BLaER1 (cell line): ENCODE results near the gene PRAMEF15.
"Not testable (repeated sequence)": the region's sequence is repeated elsewhere in the genome, so short reads cannot be mapped to it uniquely, and the experiment has no call there.

ENCODE experiments used
- H3K27ac ChIP-seq: shearing (Covaris generic); formaldehyde crosslinking; 2 replicates; pipeline ENCODE4 v1.8.1; 2022
- H3K27me3 ChIP-seq: shearing (Covaris generic); formaldehyde crosslinking; 2 replicates; pipeline ENCODE4 v1.8.1; 2022
- H3K36me3 ChIP-seq: shearing (Covaris generic); formaldehyde crosslinking; 2 replicates; pipeline ENCODE4 v1.8.1; 2022
- H3K4me1 ChIP-seq: shearing (Covaris generic); formaldehyde crosslinking; 2 replicates; pipeline ENCODE4 v1.8.1; 2022
- H3K4me2 ChIP-seq: shearing (Covaris generic); formaldehyde crosslinking; 2 replicates; pipeline ENCODE4 v1.8.1; 2022
- H3K4me3 ChIP-seq: shearing (Covaris generic); formaldehyde crosslinking; 2 replicates; pipeline ENCODE4 v1.8.1; 2022
- H3K9ac ChIP-seq: shearing (Covaris generic); formaldehyde crosslinking; 2 replicates; pipeline ENCODE4 v1.8.1; 2022
- H3K9me3 ChIP-seq: shearing (Covaris generic); formaldehyde crosslinking; 2 replicates; pipeline ENCODE4 v1.8.1; 2022
- H4K20me1 ChIP-seq: shearing (Covaris generic); formaldehyde crosslinking; 2 replicates; pipeline ENCODE4 v1.8.1; 2022

PRAMEF15 gene

DNA sequence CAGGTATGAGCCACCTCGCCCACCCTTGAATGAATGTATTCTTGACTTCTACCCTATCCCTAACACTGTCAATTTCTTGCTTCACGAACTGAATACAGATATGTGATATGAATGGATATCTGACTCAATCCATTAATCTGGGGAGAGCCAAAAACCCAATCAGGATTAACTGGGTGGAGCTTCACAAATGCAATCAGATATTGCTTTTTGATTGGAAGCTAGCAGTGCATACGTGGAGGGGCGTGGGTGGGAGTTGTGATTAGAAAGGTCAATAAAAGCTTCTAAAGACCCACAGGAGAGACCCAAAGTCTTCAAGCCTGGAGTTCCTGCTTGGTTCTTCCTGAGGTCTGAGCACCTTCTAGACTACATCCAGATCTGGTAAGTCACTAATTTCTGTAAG, at the start of gene PRAMEF15:
PRAMEF15 (plus strand) TSS at position 301 of the 400 bp plus-strand sequence. CDS start 2,827 bp downstream, outside the sequence.
- H3K4me3 ChIP-seq, H3K9me3 ChIP-seq, H4K20me1 ChIP-seq: not testable (repeated sequence)

DNA sequence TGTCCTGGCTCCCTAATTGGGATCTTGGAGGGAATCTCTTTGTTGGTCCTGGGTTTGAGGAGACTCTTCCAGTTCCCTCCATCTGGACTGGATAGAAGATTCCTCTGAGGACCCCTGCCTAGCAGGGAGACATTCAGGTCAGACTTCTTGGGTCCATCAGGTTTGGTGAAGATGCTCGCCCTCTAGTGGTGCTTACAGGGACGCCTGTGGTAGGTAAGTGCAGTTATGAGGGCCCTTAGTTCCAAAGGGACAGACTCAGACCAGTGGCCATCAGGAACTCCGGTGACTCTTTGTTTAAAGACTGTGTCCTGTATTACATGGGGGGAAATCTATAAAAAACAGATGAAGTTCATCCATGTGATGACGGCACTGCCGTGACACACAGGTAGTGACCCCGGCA, 38.4 kb upstream of the PRAMEF15 start:
- H3K27me3 ChIP-seq, H3K9ac ChIP-seq, H3K36me3 ChIP-seq, H4K20me1 ChIP-seq, H3K4me3 ChIP-seq, H3K9me3 ChIP-seq, H3K27ac ChIP-seq, H3K4me1 ChIP-seq, H3K4me2 ChIP-seq: not testable (repeated sequence)

More for the DNA sequence above, at the start of gene PRAMEF15:
- H3K27me3 ChIP-seq, H3K36me3 ChIP-seq, H3K4me2 ChIP-seq, H3K9ac ChIP-seq, H3K4me1 ChIP-seq, H3K27ac ChIP-seq: not testable (repeated sequence)

DNA sequence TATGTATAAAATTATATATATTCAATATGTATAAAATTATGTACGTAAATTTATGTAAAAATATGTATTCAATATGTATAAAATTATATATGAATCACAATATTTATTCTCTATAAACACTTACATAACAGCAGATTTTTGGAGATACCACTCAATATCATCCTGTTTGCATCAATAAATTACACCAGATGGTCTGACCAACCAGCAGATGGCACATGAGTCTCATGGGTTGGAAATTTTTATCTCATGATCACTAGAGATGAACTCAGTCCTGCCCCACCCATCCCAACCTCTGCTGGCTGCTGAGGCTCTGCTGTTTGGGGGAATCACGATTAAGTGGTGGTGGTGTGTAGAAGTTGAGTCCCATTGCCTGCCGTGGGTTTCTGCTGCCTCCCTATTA, 35.8 kb upstream of the PRAMEF15 start:
- not testable (repeated sequence) for H3K9me3 ChIP-seq, H3K4me3 ChIP-seq, H3K27me3 ChIP-seq, H3K36me3 ChIP-seq, H3K27ac ChIP-seq, H3K4me1 ChIP-seq, H3K4me2 ChIP-seq, H3K9ac ChIP-seq, H4K20me1 ChIP-seq

DNA sequence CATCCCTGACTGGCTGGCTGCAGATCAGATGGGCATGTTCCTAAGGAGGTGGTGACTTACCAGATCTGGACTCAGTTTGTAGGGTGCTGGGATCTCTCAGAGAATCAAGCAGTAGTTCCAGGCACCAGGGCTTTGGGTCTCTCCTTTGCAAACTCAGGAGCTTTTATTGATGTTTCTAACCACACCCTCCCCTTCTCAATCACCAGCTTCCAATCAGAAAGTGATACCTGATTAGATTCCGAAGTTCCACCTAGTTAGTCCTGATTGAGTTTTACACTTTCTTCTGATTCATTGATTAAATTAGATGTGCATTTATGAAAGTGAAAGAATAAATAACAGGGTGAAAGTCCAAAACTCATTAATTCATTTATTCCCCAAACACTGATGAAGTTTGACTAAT, 30.3 kb upstream of the PRAMEF15 start, which contains the start of gene PRAMEF8:
PRAMEF8 (minus strand) TSS at position 101 of the 400 bp plus-strand sequence. CDS start 1,046 bp downstream, outside the sequence.
- not testable (repeated sequence) for H3K4me2 ChIP-seq, H3K27ac ChIP-seq, H3K4me3 ChIP-seq, H3K36me3 ChIP-seq, H3K4me1 ChIP-seq, H4K20me1 ChIP-seq, H3K27me3 ChIP-seq, H3K9me3 ChIP-seq, H3K9ac ChIP-seq

DNA sequence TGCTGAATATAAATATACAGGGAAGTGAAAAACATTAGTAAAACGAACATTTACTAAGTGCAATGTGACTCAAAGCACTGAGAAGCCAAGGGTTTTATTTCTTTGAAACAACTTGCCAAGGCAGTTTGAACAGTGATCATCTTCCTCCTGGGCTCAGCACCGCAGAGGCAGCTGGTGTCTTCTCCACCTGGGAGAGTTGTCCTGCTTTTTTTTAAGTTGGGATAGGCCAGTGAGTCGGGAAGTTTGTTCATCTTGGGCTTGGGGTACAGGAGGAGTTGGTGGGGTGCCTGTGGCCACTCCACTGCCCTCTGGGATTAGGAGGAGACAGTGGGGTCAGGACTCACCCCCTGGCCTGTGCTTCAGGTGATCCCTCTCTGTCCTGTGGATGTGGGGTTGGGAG, 26.4 kb upstream of the PRAMEF15 start:
- not testable (repeated sequence) for H3K36me3 ChIP-seq

GRCh38 chr1:13297216-13297931, 18.0 kb upstream of the PRAMEF15 start:
- not testable (repeated sequence) for H3K9me3 ChIP-seq, H3K27me3 ChIP-seq, H3K27ac ChIP-seq, H3K9ac ChIP-seq, H3K4me2 ChIP-seq, H4K20me1 ChIP-seq, H3K4me1 ChIP-seq, H3K36me3 ChIP-seq, H3K4me3 ChIP-seq

More for the DNA sequence above, 26.4 kb upstream of the PRAMEF15 start:
- H3K9me3 ChIP-seq, H3K27me3 ChIP-seq, H3K27ac ChIP-seq, H3K4me3 ChIP-seq, H4K20me1 ChIP-seq, H3K4me1 ChIP-seq, H3K9ac ChIP-seq, H3K4me2 ChIP-seq: not testable (repeated sequence)

DNA sequence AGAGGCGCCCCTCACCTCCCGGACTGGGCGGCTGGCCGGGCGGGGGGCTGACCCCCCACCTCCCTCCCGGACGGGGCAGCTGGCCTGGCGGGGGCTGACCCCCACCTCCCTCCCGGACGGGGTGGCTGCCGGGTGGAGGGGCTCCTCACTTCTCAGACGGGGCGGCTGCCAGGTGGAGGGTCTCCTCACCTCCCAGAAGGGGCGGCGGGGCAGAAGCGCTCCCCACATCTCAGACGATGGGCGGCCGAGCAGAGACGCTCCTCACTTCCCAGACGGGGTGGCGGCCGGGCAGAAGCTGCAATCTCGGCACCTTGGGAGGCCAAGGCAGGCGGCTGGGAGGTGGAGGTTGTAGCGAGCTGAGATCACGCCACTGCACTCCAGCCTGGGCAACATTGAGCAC, 16.7 kb upstream of the PRAMEF15 start:
- H3K9ac ChIP-seq, H4K20me1 ChIP-seq, H3K4me3 ChIP-seq, H3K36me3 ChIP-seq, H3K27ac ChIP-seq, H3K4me2 ChIP-seq, H3K4me1 ChIP-seq, H3K27me3 ChIP-seq, H3K9me3 ChIP-seq: not testable (repeated sequence)

- not testable (repeated sequence) for H4K20me1 ChIP-seq, H3K9me3 ChIP-seq, H3K36me3 ChIP-seq, H3K27ac ChIP-seq, H3K4me3 ChIP-seq, H3K4me1 ChIP-seq, H3K27me3 ChIP-seq, H3K4me2 ChIP-seq, H3K9ac ChIP-seq
Measured at GRCh38 chr1:13302197-13302596, 13.2 kb upstream of the PRAMEF15 start.

GRCh38 chr1:13303239-13303638, 12.1 kb upstream of the PRAMEF15 start, which contains the start of gene PRAMEF33:
PRAMEF33 (plus strand) TSS chr1:13303539; CDS start chr1:13305955, 2,416 bp downstream.
- not testable (repeated sequence) for H3K9me3 ChIP-seq, H3K9ac ChIP-seq, H3K27me3 ChIP-seq, H3K36me3 ChIP-seq, H4K20me1 ChIP-seq, H3K4me2 ChIP-seq, H3K4me3 ChIP-seq, H3K4me1 ChIP-seq, H3K27ac ChIP-seq

DNA sequence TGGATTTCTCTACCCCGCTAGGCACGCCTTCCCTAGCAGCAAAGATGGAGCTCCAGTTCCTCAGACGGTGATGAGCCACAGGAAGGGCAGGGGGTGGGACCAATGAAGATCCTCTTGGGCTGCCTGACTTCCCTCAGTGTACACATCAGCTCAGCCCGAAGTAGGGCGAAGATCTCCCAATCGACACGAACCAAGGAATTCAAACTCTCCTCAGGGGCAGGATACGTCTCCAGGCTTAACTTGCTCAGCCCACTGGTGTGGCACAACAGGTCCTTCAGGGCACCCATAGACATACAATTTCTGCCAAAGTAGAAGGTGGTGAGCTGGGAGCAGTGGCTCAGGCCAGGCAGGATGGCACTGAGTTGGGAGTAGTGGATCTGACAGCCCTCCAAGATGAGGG, 27.1 kb downstream of the PRAMEF15 start:
- not testable (repeated sequence) for H3K4me1 ChIP-seq, H4K20me1 ChIP-seq, H3K36me3 ChIP-seq, H3K27me3 ChIP-seq, H3K4me3 ChIP-seq, H3K27ac ChIP-seq, H3K4me2 ChIP-seq, H3K9me3 ChIP-seq, H3K9ac ChIP-seq

- H3K4me1 ChIP-seq, H3K36me3 ChIP-seq, H3K27me3 ChIP-seq, H4K20me1 ChIP-seq, H3K9ac ChIP-seq, H3K9me3 ChIP-seq, H3K4me3 ChIP-seq, H3K27ac ChIP-seq, H3K4me2 ChIP-seq: not testable (repeated sequence)
Measured at GRCh38 chr1:13347034-13347433, 31.7 kb downstream of the PRAMEF15 start, which contains the start of gene PRAMEF14. PRAMEF14 (minus strand) TSS chr1:13347134; CDS start chr1:13345314, 1,820 bp downstream.

DNA sequence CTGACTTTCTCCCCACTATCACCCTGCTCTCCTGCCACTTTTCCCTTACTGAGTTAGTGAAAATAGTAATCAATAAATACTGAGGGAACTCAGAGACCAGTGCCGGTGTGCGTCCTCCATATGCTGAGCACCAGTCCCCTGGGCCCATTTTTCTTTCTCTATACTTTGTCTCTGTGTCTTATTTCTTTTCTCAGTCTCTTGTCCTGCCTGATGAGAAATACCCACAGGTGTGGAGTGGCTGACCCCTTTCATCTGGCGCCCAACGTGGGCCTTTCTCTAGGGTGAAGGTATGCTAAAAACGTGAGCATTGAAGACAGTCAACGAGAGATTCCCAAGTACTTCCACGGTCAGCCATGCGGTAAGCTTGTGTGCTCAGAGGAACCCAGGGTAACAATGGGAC, 38.1 kb downstream of the PRAMEF15 start:
- H3K4me3 ChIP-seq, H3K27ac ChIP-seq, H3K4me1 ChIP-seq, H4K20me1 ChIP-seq, H3K9ac ChIP-seq, H3K36me3 ChIP-seq, H3K4me2 ChIP-seq, H3K27me3 ChIP-seq: not testable (repeated sequence)
- H3K9me3 ChIP-seq = peaks cover 15% of the 10 kb centered on the region

GRCh38 chr1:13354475-13354874, 39.1 kb downstream of the PRAMEF15 start:
- not testable (repeated sequence) for H3K9ac ChIP-seq, H4K20me1 ChIP-seq, H3K4me1 ChIP-seq, H3K27ac ChIP-seq, H3K27me3 ChIP-seq, H3K4me3 ChIP-seq, H3K36me3 ChIP-seq, H3K4me2 ChIP-seq
- H3K9me3 ChIP-seq = peaks cover 15% of the 10 kb centered on the region

GRCh38 chr1:13356774-13357173, 41.4 kb downstream of the PRAMEF15 start:
- not testable (repeated sequence) for H3K9ac ChIP-seq, H3K4me3 ChIP-seq, H3K4me1 ChIP-seq, H3K27me3 ChIP-seq, H4K20me1 ChIP-seq, H3K27ac ChIP-seq, H3K4me2 ChIP-seq, H3K36me3 ChIP-seq
- peaks cover 15% of the 10 kb centered on the region for H3K9me3 ChIP-seq

DNA sequence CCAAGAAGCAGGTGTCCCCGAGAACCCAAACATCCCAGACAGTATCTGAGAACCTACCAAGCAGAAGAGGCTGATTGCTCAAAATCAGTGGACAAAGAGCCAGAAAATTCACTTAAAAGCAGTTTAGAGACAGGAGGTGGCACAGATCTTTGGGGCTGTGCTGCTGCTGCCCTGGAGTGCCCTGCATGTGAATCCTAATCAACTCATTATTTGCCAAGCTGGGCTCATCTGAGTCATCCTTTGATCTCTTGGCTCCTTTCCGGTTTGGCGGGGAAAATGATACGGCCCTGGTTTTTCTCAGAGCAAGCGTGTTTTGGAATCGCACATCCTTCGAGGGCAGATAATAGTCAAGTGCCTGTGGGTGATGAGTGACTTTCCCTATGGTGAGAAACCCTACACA, 47.0 kb downstream of the PRAMEF15 start:
- H3K36me3 ChIP-seq, H3K4me1 ChIP-seq, H3K4me2 ChIP-seq, H3K4me3 ChIP-seq, H3K27me3 ChIP-seq, H3K9me3 ChIP-seq, H3K27ac ChIP-seq, H4K20me1 ChIP-seq, H3K9ac ChIP-seq: not testable (repeated sequence)
